Calu3 (cell line): ENCODE measurements around the gene MMP19. TPM values are rescaled to one million over a fixed set of nuclear protein-coding genes. Genes with fewer than 3 reads are reported as not detected.

Source experiments
- BruUV-seq: library from RNA; stranded (reverse); fragments of 400-500 nt; replicated peaks from 2 replicates; lab custom pipeline; 2021; lab: Mats Ljungman, UMichigan
- CTCF ChIA-PET: fragments of 300-600 bp; sonication (Branson Sonifier 250); formaldehyde crosslinking; loops from one replicate; lab custom pipeline; 2022; ENCODE audit warnings: antibody characterized with exemption; lab: Charles Lee
- DNase-seq: peaks from one replicate; pipeline ENCODE4 v3.0.0; 2022
- H3K27ac Mint-ChIP-seq: one replicate; pipeline ENCODE4 v1.8.0; 2022; ENCODE audit warnings: mixed read lengths; ENCODE audit not compliant: unreplicated experiment
- H3K27me3 Mint-ChIP-seq: one replicate; pipeline ENCODE4 v1.8.0; 2022; ENCODE audit warnings: mixed read lengths; ENCODE audit not compliant: unreplicated experiment
- H3K36me3 Mint-ChIP-seq: one replicate; pipeline ENCODE4 v1.8.0; 2022; ENCODE audit warnings: mild to moderate bottlenecking, moderate library complexity, mixed read lengths; ENCODE audit not compliant: insufficient read depth, unreplicated experiment
- H3K4me1 Mint-ChIP-seq: one replicate; pipeline ENCODE4 v1.8.0; 2022; ENCODE audit warnings: mild to moderate bottlenecking, low read depth, mixed read lengths; ENCODE audit not compliant: unreplicated experiment
- H3K4me3 Mint-ChIP-seq: one replicate; pipeline ENCODE4 v1.8.0; 2022; ENCODE audit warnings: mild to moderate bottlenecking, low read depth, moderate library complexity, mixed read lengths; ENCODE audit not compliant: unreplicated experiment
- H3K9me3 Mint-ChIP-seq: one replicate; pipeline ENCODE4 v1.8.0; 2022; ENCODE audit warnings: low read depth, mixed read lengths; ENCODE audit not compliant: unreplicated experiment
- intact Hi-C: fragments of 100-400 bp; cut with micrococcal nuclease; formaldehyde crosslinking; loops from one replicate; pipeline ENCODE4 v1.10.0; 2022; ENCODE audit not compliant: unreplicated experiment
- total RNA-seq: library from RNA; stranded (reverse); gene quantifications from 2 replicates; pipeline ENCODE4 v1.2.3, GENCODE V29; 2022
- TF ChIP-seq, protein P1 (sequence below): fragments of 200-600 bp; IDR thresholded peaks from one replicate; pipeline ENCODE4 v1.8.0; 2022; ENCODE audit warnings: antibody characterized with exemption; ENCODE audit not compliant: unreplicated experiment

Gene MMP19
- total RNA-seq, 1 experiment from 2014 or later: not detected

DNA sequence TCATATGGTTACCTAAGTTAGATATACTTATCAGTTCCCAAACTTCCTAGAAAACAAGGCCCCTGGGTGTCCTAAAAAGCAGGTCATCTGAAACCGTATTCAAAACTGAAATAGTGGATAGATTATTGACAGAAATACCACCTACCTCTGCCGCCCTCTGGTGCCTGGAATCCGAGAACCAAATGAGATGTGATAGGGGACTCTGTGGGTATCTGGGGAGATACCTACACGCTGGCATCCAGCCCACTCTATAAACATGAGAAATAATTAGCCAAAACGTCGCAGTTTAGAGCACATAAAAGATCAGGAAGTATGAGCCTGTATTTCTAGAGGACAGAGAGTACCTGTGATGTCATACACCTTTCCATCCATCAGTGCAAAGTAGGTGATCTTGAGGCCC is 20.5 kb downstream of the MMP19 start:
- no peak overlapping the region for H3K4me3 Mint-ChIP-seq
- DNase-seq: peak; percentile 68
- peaks cover 44% of the 10 kb centered on the region for H3K4me1 Mint-ChIP-seq
- BruUV-seq: no TSS peak
- intact Hi-C loops: no loop called here
- no peaks in the 10 kb centered on the region for H3K9me3 Mint-ChIP-seq
- H3K36me3 Mint-ChIP-seq: peaks cover 26% of the 10 kb centered on the region
- H3K27me3 Mint-ChIP-seq: no peaks in the 10 kb centered on the region
- H3K27ac Mint-ChIP-seq: peak overlapping the region; percentile 84
- CTCF ChIA-PET: no interaction called here
- TF ChIP-seq, protein P1, sequence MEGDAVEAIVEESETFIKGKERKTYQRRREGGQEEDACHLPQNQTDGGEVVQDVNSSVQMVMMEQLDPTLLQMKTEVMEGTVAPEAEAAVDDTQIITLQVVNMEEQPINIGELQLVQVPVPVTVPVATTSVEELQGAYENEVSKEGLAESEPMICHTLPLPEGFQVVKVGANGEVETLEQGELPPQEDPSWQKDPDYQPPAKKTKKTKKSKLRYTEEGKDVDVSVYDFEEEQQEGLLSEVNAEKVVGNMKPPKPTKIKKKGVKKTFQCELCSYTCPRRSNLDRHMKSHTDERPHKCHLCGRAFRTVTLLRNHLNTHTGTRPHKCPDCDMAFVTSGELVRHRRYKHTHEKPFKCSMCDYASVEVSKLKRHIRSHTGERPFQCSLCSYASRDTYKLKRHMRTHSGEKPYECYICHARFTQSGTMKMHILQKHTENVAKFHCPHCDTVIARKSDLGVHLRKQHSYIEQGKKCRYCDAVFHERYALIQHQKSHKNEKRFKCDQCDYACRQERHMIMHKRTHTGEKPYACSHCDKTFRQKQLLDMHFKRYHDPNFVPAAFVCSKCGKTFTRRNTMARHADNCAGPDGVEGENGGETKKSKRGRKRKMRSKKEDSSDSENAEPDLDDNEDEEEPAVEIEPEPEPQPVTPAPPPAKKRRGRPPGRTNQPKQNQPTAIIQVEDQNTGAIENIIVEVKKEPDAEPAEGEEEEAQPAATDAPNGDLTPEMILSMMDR: peak; percentile 37

GRCh38 chr12:55820679-55821078 is 22.1 kb downstream of the MMP19 start:
- TF ChIP-seq, protein P1: no peak
- no TSS peak for BruUV-seq
- H3K27me3 Mint-ChIP-seq: no peaks in the 10 kb centered on the region
- CTCF ChIA-PET: interaction anchor here (1.0 to 2.2 kb wide), 6 partner anchors 9 to 120 kb away, joined by 3 to 8 read pairs (median 3); partner anchors contain the start of gene DNAJC14
- H3K36me3 Mint-ChIP-seq: peaks cover 14% of the 10 kb centered on the region
- no peak overlapping the region for H3K4me3 Mint-ChIP-seq
- intact Hi-C loops: no loop called here
- no peaks in the 10 kb centered on the region for H3K9me3 Mint-ChIP-seq
- DNase-seq: no peak
- peaks cover 43% of the 10 kb centered on the region for H3K4me1 Mint-ChIP-seq
- H3K27ac Mint-ChIP-seq: no peak overlapping the region

- H3K9me3 Mint-ChIP-seq: no peaks in the 10 kb centered on the region
- no peak overlapping the region for H3K4me3 Mint-ChIP-seq
- TF ChIP-seq, protein P1: no peak
- CTCF ChIA-PET: interaction anchor here (2.2 kb wide), 1 partner anchor 11 kb away, joined by 8 read pairs; the partner anchor contains the start of gene DNAJC14
- H3K36me3 Mint-ChIP-seq: peaks cover 20% of the 10 kb centered on the region
- no peak for DNase-seq
- BruUV-seq: no TSS peak
- H3K4me1 Mint-ChIP-seq: peaks cover 43% of the 10 kb centered on the region
- intact Hi-C loops: loop anchor here (5.0 kb wide), 2 partner anchors 82 to 223 kb away; partner anchors contain the start of gene RPS26
- H3K27me3 Mint-ChIP-seq: no peaks in the 10 kb centered on the region
- no peak overlapping the region for H3K27ac Mint-ChIP-seq
Observed at GRCh38 chr12:55818886-55819285, 23.9 kb downstream of the MMP19 start.

- Mint-ChIP-seq H3K4me3 (no peak overlapping the region), H3K9me3 (no peaks in the 10 kb centered on the region), H3K4me1 (peaks cover 38% of the 10 kb centered on the region), H3K36me3 (peaks cover 23% of the 10 kb centered on the region), H3K27me3 (no peaks in the 10 kb centered on the region), H3K27ac (no peak overlapping the region)
- TF ChIP-seq, protein P1: no peak
- DNase-seq: no peak
- BruUV-seq: TSS peak; percentile 57
- intact Hi-C loops: loop anchor here (5.0 kb wide), 2 partner anchors 81 to 224 kb away; partner anchors contain the start of gene RPS26
- CTCF ChIA-PET: interaction anchor here (0.5 to 2.3 kb wide), 14 partner anchors 9 to 262 kb away, joined by 3 to 21 read pairs (median 4); partner anchors contain the start of genes DNAJC14, ERBB3 and RAB5B
Observed at GRCh38 chr12:55818140-55818728, 24.5 kb downstream of the MMP19 start.
